Panc1 (cell line): ENCODE measurements around the gene C6. TPM values are rescaled to one million over a fixed set of nuclear protein-coding genes. Genes with fewer than 3 reads are reported as not detected.

Experiments
- ATAC-seq: fragments of 200-7000 bp; cut with Tn5 transposase; 2 replicates; pipeline ENCODE4 v1.9.1; 2020; ENCODE audit warnings: mild to moderate bottlenecking, moderate library complexity
- BruUV-seq: library from RNA; stranded (reverse); fragments of 400-500 nt; replicated peaks from 2 replicates; lab custom pipeline; 2021; lab: Mats Ljungman, UMichigan
- CTCF ChIA-PET: fragments of 300-600 bp; sonication (Branson Sonifier 250); formaldehyde crosslinking; loops from one replicate; lab custom pipeline; 2022; ENCODE audit warnings: antibody characterized with exemption; lab: Charles Lee
- POLR2A ChIA-PET: fragments of 300-600 bp; sonication (Branson Sonifier 250); formaldehyde crosslinking; loops from one replicate; lab custom pipeline; 2022; ENCODE audit warnings: antibody characterized with exemption; lab: Charles Lee
- DNase-seq: peaks from one replicate; pipeline ENCODE4 v3.0.0-alpha.2; 2010; ENCODE audit warnings: low read depth, low spot score
- H3K27ac ChIP-seq: 2 replicates; pipeline ENCODE4 v1.5.1; 2011; ENCODE audit warnings: mild to moderate bottlenecking, low read length, inconsistent platforms
- H3K27me3 ChIP-seq: fragments of 200-500 bp; sonication (Bioruptor generic); 2 replicates; pipeline ENCODE4 v1.6.0; 2014; ENCODE audit warnings: low read length, inconsistent platforms; ENCODE audit not compliant: control insufficient read depth, insufficient read depth
- H3K36me3 ChIP-seq: fragments of 200-500 bp; sonication (Bioruptor generic); 2 replicates; pipeline ENCODE4 v1.5.1; 2014; ENCODE audit warnings: inconsistent platforms, mild to moderate bottlenecking, low read length, moderate library complexity; ENCODE audit not compliant: control insufficient read depth, insufficient read depth
- H3K4me1 ChIP-seq: 2 replicates; pipeline ENCODE4 v1.5.1; 2011; ENCODE audit warnings: inconsistent platforms, mild to moderate bottlenecking, low read length, moderate library complexity; ENCODE audit not compliant: control insufficient read depth, insufficient read depth
- H3K4me3 ChIP-seq, 2 experiments: 2 replicates each; pipeline ENCODE4 v1.5.1; 2011 to 2012; ENCODE audit warnings: low read depth in 2 of 2, low read length in 2 of 2, mild to moderate bottlenecking in 2 of 2, inconsistent platforms in 1 of 2, moderate library complexity in 1 of 2
- H3K9me3 ChIP-seq: fragments of 200-500 bp; sonication (Bioruptor generic); 2 replicates; pipeline ENCODE4 v1.5.1; 2014; ENCODE audit warnings: low read depth, mild to moderate bottlenecking, inconsistent platforms, low read length, moderate library complexity; ENCODE audit not compliant: control insufficient read depth, insufficient read depth
- POLR2AphosphoS5 ChIP-seq: IDR thresholded peaks from 2 replicates; pipeline ENCODE4 v1.6.1; 2012; ENCODE audit warnings: mild to moderate bottlenecking, low read depth, low read length, moderate library complexity
- REST ChIP-seq, 2 experiments: IDR thresholded peaks; 2 replicates each; pipeline ENCODE4 v1.6.1; 2011 to 2012; ENCODE audit warnings: low read depth in 2 of 2, control low read depth in 1 of 2, low read length in 1 of 2, mild to moderate bottlenecking in 1 of 2, moderate library complexity in 1 of 2; ENCODE audit not compliant: insufficient read depth in 1 of 2
- SIN3A ChIP-seq: IDR thresholded peaks from 2 replicates; pipeline ENCODE4 v1.6.1; 2012; ENCODE audit warnings: low read depth, mild to moderate bottlenecking, low read length, moderate library complexity, borderline replicate concordance; ENCODE audit not compliant: insufficient read depth
- TCF7L2 ChIP-seq: IDR thresholded peaks from 2 replicates; pipeline ENCODE4 v1.6.1; 2011; ENCODE audit warnings: mild to moderate bottlenecking, low read depth, low read length, inconsistent platforms
- in situ Hi-C: cut with HindIII; loops from 2 replicates; pipeline ENCODE4 v1.10.0; 2016; ENCODE audit warnings: low sequenced_read_pairs, low pct_unique_long_range_greater_than_20kb
- intact Hi-C: fragments of 100-400 bp; cut with micrococcal nuclease; formaldehyde crosslinking; loops from one replicate; pipeline ENCODE4 v1.10.0; 2022; ENCODE audit not compliant: unreplicated experiment
- total RNA-seq: library from RNA; stranded (reverse); gene quantifications from one replicate; pipeline ENCODE4 v1.2.1, GENCODE V29; 2021; ENCODE audit not compliant: unreplicated experiment
- TF ChIP-seq, protein P1 (sequence below): fragments of 450-650 bp; IDR thresholded peaks from 2 replicates; pipeline ENCODE4 v1.5.1; 2017; ENCODE audit warnings: mild to moderate bottlenecking

Gene C6
- total RNA-seq, 1 experiment from 2014 or later: 0.13 TPM

- no peak overlapping the region for H3K27ac ChIP-seq
- CTCF ChIA-PET: no interaction called here
These were observed 33.0 kb upstream of the C6 start for GRCh38 chr5:41246376-41246775.

GRCh38 chr5:41243558-41243957 lies 30.2 kb upstream of the C6 start:
- no peak for DNase-seq
- ChIA-PET POLR2A (no interaction called here), CTCF (no interaction called here)
- TF ChIP-seq TCF7L2 (no peak), POLR2AphosphoS5 (no peak), REST (IDR thresholded peaks at IDR 0.05; ENCODE audit: insufficient read depth in 1 of 2, low read depth in 2 of 2, low read length in 1 of 2) (no peak), SIN3A (no peak)
- TF ChIP-seq, protein P1, sequence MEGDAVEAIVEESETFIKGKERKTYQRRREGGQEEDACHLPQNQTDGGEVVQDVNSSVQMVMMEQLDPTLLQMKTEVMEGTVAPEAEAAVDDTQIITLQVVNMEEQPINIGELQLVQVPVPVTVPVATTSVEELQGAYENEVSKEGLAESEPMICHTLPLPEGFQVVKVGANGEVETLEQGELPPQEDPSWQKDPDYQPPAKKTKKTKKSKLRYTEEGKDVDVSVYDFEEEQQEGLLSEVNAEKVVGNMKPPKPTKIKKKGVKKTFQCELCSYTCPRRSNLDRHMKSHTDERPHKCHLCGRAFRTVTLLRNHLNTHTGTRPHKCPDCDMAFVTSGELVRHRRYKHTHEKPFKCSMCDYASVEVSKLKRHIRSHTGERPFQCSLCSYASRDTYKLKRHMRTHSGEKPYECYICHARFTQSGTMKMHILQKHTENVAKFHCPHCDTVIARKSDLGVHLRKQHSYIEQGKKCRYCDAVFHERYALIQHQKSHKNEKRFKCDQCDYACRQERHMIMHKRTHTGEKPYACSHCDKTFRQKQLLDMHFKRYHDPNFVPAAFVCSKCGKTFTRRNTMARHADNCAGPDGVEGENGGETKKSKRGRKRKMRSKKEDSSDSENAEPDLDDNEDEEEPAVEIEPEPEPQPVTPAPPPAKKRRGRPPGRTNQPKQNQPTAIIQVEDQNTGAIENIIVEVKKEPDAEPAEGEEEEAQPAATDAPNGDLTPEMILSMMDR: no peak
- Histone ChIP-seq H3K27me3 (no peaks in the 10 kb centered on the region), H3K4me1 (no peaks in the 10 kb centered on the region), H3K9me3 (no peaks in the 10 kb centered on the region), H3K27ac (no peak overlapping the region), H3K36me3 (no peaks in the 10 kb centered on the region), H3K4me3 (no peak overlapping the region)
- BruUV-seq: no TSS peak
- ATAC-seq: no peak
- in situ Hi-C loops (no loop called here), intact Hi-C loops (no loop called here)

More at GRCh38 chr5:41246376-41246775, 33.0 kb upstream of the C6 start:
- Histone ChIP-seq H3K36me3 (no peaks in the 10 kb centered on the region), H3K9me3 (no peaks in the 10 kb centered on the region), H3K4me1 (no peaks in the 10 kb centered on the region), H3K4me3 (no peak overlapping the region), H3K27me3 (no peaks in the 10 kb centered on the region)
- ATAC-seq: no peak; the same call in 1 of the 2 replicates
- POLR2A ChIA-PET: no interaction called here
- in situ Hi-C loops (no loop called here), intact Hi-C loops (no loop called here)
- peak; percentile 88 for DNase-seq
- TF ChIP-seq REST (IDR thresholded peaks at IDR 0.05; ENCODE audit: insufficient read depth in 1 of 2, low read depth in 2 of 2, low read length in 1 of 2) (no peak), POLR2AphosphoS5 (no peak), SIN3A (no peak)
- TF ChIP-seq, protein P1: no peak
- no TSS peak for BruUV-seq
